HG03354 (cell line): Measurements from ENCODE around the gene SKIDA1.

Experiments used
- ATAC-seq: cut with Tn5 transposase; IDR thresholded peaks from one replicate; pipeline ENCODE4 v1.9.1; 2021; ENCODE audit warnings: mild to moderate bottlenecking; ENCODE audit not compliant: unreplicated experiment, poor library complexity, severe bottlenecking

Gene SKIDA1

GRCh38 chr10:21505711-21506278 is 19.7 kb downstream of the SKIDA1 start:
- ATAC-seq = no peak

- no peak for ATAC-seq
Observed at GRCh38 chr10:21503542-21503941, 21.9 kb downstream of the SKIDA1 start.

- no peak for ATAC-seq
Observed at GRCh38 chr10:21502348-21502740, 23.1 kb downstream of the SKIDA1 start.

- no peak for ATAC-seq
Observed at GRCh38 chr10:21501731-21502347, 23.6 kb downstream of the SKIDA1 start.

- ATAC-seq = no peak
Observed at GRCh38 chr10:21501091-21501490, 24.4 kb downstream of the SKIDA1 start.

GRCh38 chr10:21500578-21500910 is 24.9 kb downstream of the SKIDA1 start:
- ATAC-seq = no peak

GRCh38 chr10:21499701-21500577 is 25.5 kb downstream of the SKIDA1 start:
- ATAC-seq = no peak

GRCh38 chr10:21498986-21499385 is 26.5 kb downstream of the SKIDA1 start:
- no peak for ATAC-seq

- no peak for ATAC-seq
Observed at GRCh38 chr10:21498377-21498776, 27.1 kb downstream of the SKIDA1 start.

- peak; percentile 11 for ATAC-seq
Observed at GRCh38 chr10:21497177-21497807, 28.2 kb downstream of the SKIDA1 start.

GRCh38 chr10:21496343-21497176 is 28.9 kb downstream of the SKIDA1 start:
- ATAC-seq = peak; percentile 58

GRCh38 chr10:21495752-21496342 is 29.6 kb downstream of the SKIDA1 start:
- peak; percentile 80 for ATAC-seq

GRCh38 chr10:21495002-21495751 is 30.3 kb downstream of the SKIDA1 start:
- ATAC-seq = peak; percentile 2

- no peak for ATAC-seq
Observed at GRCh38 chr10:21494191-21495001, 31.1 kb downstream of the SKIDA1 start.

GRCh38 chr10:21493784-21494183 is 31.7 kb downstream of the SKIDA1 start:
- ATAC-seq = no peak

GRCh38 chr10:21492421-21492820 is 33.1 kb downstream of the SKIDA1 start:
- ATAC-seq = no peak

GRCh38 chr10:21490711-21491105 is 34.8 kb downstream of the SKIDA1 start:
- ATAC-seq = no peak
